ENCODE results near the gene DHRS1. TPM values are rescaled to one million over a fixed set of nuclear protein-coding genes. Genes with fewer than 3 reads are reported as not detected.

Gene DHRS1
- total and polyA plus RNA-seq, 2 of the 4 experiments (the other 2 are of a cell fraction) = 15.8 to 38.6 TPM

- Histone ChIP-seq H3K18ac (ENCODE audit: low read depth, low read length) (no peak overlapping the region), H3K9me3 (ENCODE audit: control insufficient read depth, insufficient read depth, low read length) (no peaks in the 10 kb centered on the region; the same call in 1 of the 2 replicates), H2BK15ac (ENCODE audit: low read depth, low read length) (no peak overlapping the region), H3K9me1 (ENCODE audit: insufficient read depth, low read length) (no peaks in the 10 kb centered on the region), H2BK120ac (ENCODE audit: low read depth, low read length) (no peak overlapping the region), H4K20me1 (ENCODE audit: insufficient read depth, low read length) (no peaks in the 10 kb centered on the region), H2AFZ (replicated peaks; ENCODE audit: low read length, poor library complexity) (no peak overlapping the region), H3K4me2 (ENCODE audit: low read depth, low read length) (no peak overlapping the region), H3K4me1 (ENCODE audit: control insufficient read depth, insufficient read depth, low read length) (no peaks in the 10 kb centered on the region), H3K79me1 (ENCODE audit: low read depth in 1 of 2, low read length in 2 of 2) (no peaks in the 10 kb centered on the region), H3K56ac (ENCODE audit: extremely low read depth, insufficient read depth, low read length) (no peak overlapping the region), H4K91ac (ENCODE audit: insufficient read depth, low read depth, low read length) (no peak overlapping the region), H3K23ac (ENCODE audit: low read depth, low read length) (no peak overlapping the region), H3K27ac (ENCODE audit: insufficient read depth, low read length) (no peak overlapping the region), H4K5ac (ENCODE audit: low read depth, low read length) (no peak overlapping the region), H3K9ac (ENCODE audit: low read depth, low read length) (no peak overlapping the region), H3K14ac (replicated peaks; ENCODE audit: low read depth, low read length) (no peak overlapping the region), H4K8ac (ENCODE audit: low read depth in 2 of 2, low read length in 2 of 2) (no peak overlapping the region), H3K27me3 (ENCODE audit: control insufficient read depth, insufficient read depth, low read length) (peaks cover 56% of the 10 kb centered on the region), H3K4ac (ENCODE audit: low read depth, low read length) (no peak overlapping the region), H2AK5ac (ENCODE audit: low read depth, low read length) (no peak overlapping the region), H2BK20ac (ENCODE audit: low read depth, low read length) (no peak overlapping the region), H2BK5ac (ENCODE audit: low read depth, low read length, poor library complexity, severe bottlenecking) (no peak overlapping the region), H2AK9ac (replicated peaks; ENCODE audit: low read depth, low read length, poor library complexity) (no peak overlapping the region), H3K36me3 (ENCODE audit: control insufficient read depth, insufficient read depth, low read length) (no peaks in the 10 kb centered on the region), H3K4me3 (ENCODE audit: insufficient read depth, low read depth, low read length) (no peak overlapping the region)
- intact Hi-C loops (cut with micrococcal nuclease) (no loop called here), dilution Hi-C loops (cut with HindIII; ENCODE audit: low sequenced_read_pairs, unreplicated experiment) (no loop called here), in situ Hi-C loops (cut with MboI; ENCODE audit: low sequenced_read_pairs) (no loop called here)
- BruUV-seq (replicated peaks) = no TSS peak
- ATAC-seq (ENCODE audit: low read depth) (no peak; the same call in 1 of the 2 replicates), DNase-seq (no peak)
- ChIA-PET POLR2A (ENCODE audit: unreplicated experiment) (no interaction called here), CTCF (interaction anchor here (2.2 kb wide), 1 partner anchor 11 kb away, joined by 11 read pairs; no protein-coding TSS in a partner anchor)
- WGBS, 2 experiments (ENCODE audit: extremely low coverage in 2 of 2, insufficient read length in 1 of 2) = no CpG with 5 or more reads among the region's 7 CpGs
- TF ChIP-seq MAFK (IDR thresholded peaks at IDR 0.05; ENCODE audit: low read depth, low read length) = no peak
- no peak for TF ChIP-seq CTCF (conservative IDR thresholded peaks at IDR 0.05; ENCODE audit: low read depth, low read length)
- TF ChIP-seq MXI1 (IDR thresholded peaks at IDR 0.05; ENCODE audit: borderline replicate concordance, low read depth, low read length) = no peak
- TF ChIP-seq, protein P1, sequence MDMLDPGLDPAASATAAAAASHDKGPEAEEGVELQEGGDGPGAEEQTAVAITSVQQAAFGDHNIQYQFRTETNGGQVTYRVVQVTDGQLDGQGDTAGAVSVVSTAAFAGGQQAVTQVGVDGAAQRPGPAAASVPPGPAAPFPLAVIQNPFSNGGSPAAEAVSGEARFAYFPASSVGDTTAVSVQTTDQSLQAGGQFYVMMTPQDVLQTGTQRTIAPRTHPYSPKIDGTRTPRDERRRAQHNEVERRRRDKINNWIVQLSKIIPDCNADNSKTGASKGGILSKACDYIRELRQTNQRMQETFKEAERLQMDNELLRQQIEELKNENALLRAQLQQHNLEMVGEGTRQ (IDR thresholded peaks at IDR 0.05; ENCODE audit: low read depth, low read length) = no peak
- no peak for TF ChIP-seq BHLHE40 (IDR thresholded peaks at IDR 0.05; ENCODE audit: low read depth, low read length)
- no peak for TF ChIP-seq POLR2A (IDR thresholded peaks at IDR 0.05; ENCODE audit: low read depth, low read length)
- no peak for TF ChIP-seq NFE2L2 (IDR thresholded peaks at IDR 0.05; ENCODE audit: low read depth, low read length)
- no peak for TF ChIP-seq SMC3 (IDR thresholded peaks at IDR 0.05; ENCODE audit: low read depth, low read length)
- TF ChIP-seq MAZ (IDR thresholded peaks at IDR 0.05; ENCODE audit: borderline replicate concordance, low read depth, low read length) = no peak
- no peak for TF ChIP-seq ELK1 (IDR thresholded peaks at IDR 0.05; ENCODE audit: borderline replicate concordance, low read depth, low read length)
- TF ChIP-seq RAD21 (IDR thresholded peaks at IDR 0.05; ENCODE audit: low read length) = no peak
- no peak for TF ChIP-seq RFX5 (IDR thresholded peaks at IDR 0.05; ENCODE audit: low read depth, low read length)
- TF ChIP-seq RCOR1 (IDR thresholded peaks at IDR 0.05; ENCODE audit: insufficient replicate concordance, low read length) = no peak
- TF ChIP-seq CEBPB (IDR thresholded peaks at IDR 0.05; ENCODE audit: low read depth, low read length) = no peak
- no peak for TF ChIP-seq CHD1 (IDR thresholded peaks at IDR 0.05; ENCODE audit: low read depth, low read length)
Observed at GRCh38 chr14:24343795-24344660, 44.4 kb upstream of the DHRS1 start.
